HG02759 (cell line): ENCODE data around the gene PLCG2.
A peak's percentile ranks its signal among the peaks of the same experiment; 100 is the strongest.
"Not testable (repeated sequence)": the region's sequence is repeated elsewhere in the genome, so short reads cannot be mapped to it uniquely, and the experiment has no call there.

ENCODE experiments used
- ATAC-seq: cut with Tn5 transposase; IDR thresholded peaks from one replicate; pipeline ENCODE4 v1.9.1; 2021; ENCODE audit warnings: mild to moderate bottlenecking, moderate library complexity; ENCODE audit not compliant: unreplicated experiment

PLCG2 gene

DNA sequence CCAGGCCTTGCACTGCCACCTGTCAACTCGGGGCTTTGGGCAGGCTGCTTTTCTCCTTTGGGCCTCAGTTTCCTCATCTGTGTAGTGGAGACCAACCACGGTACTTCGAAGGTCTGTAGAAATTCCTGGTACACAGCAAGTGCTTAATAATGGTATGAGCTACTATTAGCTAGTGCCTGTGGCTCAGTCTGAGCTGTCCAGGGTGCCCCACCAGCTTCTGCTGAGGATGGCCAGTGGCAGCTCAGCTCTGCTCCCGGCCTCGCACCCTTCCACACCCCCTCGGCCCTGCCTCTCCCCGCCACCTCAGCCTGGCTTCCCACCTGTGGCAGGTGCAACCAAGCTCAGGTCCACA lies 26.2 kb upstream of the PLCG2 start:
- no peak for ATAC-seq

DNA sequence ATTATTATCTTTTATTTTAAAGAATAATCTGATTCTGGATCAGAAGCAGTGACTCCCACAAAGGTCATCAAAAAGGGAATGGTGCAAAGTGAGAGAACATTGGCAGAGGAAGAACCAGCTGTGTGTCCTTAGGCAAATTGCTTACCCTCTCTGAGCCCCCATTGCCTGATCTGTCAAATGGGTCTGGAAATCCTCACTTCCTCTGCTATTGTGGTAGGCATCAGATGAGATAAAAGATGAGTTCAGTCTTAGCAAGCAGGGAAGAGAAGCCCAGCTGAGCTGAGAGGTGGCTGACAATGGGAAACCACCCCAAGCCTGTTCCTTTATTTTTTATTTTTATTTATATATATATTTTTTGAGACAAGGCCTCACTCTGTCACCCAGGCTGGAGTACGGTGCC lies 24.2 kb upstream of the PLCG2 start:
- no peak for ATAC-seq

DNA sequence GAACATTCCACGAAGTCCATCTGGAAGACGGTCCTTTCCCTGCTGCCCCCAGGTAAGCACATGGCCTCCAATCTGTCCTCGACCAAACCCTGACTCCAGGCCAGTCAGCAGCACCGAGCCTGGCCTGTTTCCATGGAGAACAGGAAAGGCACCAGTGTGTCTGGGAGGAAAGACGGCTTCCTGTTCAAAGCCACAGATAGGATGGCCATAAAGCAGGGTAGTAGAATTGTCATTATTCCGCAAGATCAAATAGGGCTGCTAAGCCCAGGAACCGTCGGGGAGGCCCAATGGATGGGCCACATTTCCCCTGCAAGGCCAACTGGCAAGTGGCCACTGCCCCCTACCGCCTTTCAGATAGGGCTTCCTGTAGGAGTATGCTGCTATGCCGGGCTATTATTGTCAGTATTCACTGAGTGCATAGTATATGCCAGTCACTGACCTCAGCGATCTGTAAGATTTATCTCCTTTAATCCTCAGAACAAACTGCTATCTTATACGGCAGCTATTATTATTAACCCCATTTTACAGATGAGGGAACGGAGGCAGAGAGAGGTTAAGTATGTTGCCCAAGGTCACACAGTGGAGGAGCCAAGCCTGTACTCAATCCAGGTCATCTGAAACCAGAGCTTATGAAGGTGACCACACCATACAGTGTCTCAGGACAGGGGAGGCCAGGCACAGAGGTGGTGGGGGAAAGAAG lies 23.0 kb upstream of the PLCG2 start:
- ATAC-seq, result no peak

DNA sequence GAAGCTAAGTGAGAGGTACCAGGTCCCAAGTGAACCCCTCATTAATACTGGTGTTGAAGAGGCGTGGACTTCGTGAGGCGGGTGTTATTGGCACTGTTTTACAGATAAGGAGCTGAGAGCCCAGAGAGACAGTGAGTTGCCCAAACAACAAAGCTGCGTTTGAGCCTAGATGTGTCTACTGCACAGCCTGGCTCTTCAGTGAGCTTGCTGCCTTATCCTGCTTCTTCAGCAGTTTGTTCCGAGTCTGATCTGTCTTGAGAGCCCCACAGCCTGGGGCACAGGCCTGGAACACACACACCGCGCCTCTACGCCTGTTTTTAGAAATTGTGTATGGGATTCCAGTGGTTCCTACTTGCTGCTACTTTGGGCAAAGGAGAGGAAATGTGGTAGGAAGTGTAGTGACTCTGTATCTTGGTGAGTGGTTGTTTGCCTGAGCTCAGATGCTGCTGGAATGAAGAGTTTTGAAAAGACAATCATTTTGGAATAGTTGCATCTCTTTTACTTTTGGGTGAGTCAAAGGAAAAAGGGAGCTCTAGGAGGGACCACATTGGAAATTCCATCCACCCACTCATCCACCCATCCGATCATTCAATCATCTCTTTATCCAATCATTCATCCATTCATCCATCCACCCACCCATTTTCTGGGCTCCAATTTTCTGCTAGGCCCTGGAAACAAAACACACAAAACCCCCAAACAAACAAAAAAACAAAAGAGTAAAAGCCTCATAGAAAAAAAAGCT lies 22.3 kb upstream of the PLCG2 start:
- ATAC-seq, result no peak

DNA sequence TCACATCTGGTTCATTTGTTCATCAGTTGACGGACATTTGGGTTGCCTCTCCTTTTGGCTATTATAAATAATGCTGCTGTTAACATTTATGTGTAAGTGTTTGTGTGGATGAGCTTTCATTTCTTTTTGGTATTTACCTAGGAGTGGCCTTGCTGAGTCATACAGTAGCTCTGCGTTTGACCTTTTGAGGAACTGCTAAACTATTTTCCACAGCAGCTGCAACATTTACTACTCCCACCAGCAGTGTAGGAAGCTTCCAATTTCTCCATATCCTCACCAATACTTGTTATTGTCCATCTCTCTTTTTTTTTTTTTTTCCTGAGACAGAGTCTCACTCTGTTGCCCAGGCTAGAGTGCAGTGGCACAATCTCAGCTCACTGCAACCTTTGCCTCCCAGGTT lies 20.7 kb upstream of the PLCG2 start:
- ATAC-seq, result no peak

DNA sequence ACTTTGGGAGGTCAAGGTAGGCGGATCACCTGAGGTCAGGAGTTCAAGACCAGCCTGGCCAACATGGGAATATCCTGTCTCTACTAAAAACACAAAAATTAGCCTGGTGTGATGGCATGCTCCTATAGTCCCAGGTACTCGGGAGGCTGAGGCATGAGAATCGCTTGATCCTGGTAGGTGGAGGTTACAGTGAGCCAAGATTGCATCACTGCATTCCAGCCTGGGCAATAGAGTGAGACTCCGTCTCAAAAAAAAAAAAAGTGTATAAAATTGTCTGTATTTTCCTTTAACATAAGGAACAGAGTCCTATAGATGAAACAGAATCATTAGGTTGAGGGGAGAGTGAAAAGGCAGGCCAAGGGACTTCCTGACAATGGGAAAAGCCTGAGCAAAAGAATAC lies 16.8 kb upstream of the PLCG2 start:
- ATAC-seq, result not testable (repeated sequence)

DNA sequence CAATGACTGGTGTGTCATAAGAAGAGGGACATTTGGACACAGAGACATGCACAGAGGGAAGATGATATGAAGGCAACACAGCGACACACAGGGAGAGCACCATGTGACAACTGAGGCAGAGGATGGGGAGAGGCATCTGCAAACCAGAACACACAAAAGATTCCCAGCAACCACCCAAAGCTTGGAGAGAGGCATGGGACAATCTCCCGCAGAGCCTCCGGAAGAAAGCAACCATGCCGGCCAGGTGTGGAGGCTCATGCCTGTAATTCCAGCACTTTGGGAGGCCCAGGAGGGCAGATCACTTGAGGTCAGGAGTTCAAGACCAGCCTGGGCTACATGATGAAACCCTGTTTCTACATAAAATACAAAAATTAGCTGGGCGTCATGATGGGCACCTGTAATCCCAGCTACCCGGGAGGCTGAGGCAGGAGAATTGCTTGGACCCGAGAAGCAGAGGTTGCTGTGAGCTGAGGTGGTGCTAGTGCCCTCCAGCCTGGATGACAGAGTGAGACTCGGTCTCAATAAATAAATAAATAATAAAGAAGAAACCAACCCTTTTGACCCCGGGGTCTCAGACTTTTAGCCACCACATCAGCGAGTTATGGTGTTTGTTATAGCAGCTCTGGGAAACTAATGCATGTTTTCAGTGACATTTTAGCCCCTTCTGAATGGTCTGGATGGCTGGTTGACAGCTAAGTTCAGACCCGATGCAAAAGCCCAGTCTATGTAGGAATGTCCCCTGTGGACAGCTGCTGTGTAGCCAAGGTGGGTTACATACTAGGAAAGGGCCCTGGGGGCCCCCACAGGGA lies 13.8 kb upstream of the PLCG2 start:
- ATAC-seq, result no peak

DNA sequence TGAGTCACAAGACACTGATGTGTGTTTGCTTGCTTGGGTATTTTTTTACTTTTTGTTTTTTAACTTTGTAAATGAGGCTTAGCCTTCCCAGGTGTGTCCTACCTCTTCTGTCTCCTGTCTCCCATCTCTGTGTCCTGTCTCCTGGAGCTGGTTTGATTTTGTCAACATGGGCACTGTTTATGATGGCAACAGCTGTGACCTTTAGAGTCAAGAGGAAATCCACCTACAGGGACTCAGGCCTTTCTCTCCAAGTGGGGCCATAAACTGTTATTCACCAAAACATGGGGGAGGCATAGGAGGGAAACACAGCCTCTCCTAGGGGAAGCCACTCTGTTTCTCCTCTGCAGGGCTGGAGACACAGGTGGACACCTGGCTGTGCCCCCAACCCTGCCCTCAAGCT lies 13.1 kb upstream of the PLCG2 start:
- ATAC-seq, result no peak

DNA sequence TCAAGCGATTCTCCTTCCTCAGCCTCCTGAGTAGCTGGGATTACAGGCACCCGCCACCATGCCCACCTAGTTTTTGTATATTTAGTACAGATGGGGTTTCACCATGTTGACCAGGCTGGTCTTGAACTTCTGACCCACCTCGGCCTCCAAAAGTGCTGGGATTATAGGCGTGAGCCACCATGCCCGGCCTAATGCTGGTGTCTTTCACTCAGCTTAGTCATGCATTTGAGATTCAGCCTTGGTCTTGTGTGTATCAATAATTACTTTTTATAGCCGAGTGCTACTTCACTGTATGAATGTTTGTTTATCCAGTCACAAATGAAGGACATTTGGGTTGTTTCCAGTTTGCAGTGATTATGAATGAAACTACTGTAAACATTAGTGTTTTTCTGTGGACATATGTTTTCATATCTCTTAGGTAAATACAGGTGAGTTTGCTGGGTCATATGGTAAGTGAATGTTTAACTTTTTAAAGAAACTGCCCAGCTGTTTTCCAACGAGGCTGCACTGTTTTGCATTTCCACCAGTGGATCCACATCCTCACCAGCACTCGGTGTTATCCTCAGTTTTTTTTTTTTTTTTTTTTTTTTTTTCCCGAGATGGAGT lies 11.0 kb upstream of the PLCG2 start:
- ATAC-seq, result no peak

DNA sequence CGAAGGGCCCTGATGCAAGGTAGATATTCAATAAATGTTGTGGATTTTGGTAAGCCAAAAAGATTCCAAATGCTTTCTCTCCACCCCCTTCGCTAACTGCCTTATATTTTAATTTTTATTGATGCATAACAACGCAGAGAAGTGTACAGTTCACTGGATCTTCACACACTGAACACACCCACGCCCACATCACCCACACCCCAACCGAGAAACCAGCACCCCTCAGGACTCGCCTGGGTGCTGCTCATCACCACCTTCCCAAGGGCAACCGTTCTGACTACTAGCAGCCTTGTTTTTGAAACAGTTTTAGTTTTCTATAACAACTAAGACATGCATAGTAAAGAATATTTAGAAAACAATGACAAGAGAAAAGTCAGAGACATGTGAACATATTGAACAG lies 9.1 kb upstream of the PLCG2 start:
- ATAC-seq, result no peak

DNA sequence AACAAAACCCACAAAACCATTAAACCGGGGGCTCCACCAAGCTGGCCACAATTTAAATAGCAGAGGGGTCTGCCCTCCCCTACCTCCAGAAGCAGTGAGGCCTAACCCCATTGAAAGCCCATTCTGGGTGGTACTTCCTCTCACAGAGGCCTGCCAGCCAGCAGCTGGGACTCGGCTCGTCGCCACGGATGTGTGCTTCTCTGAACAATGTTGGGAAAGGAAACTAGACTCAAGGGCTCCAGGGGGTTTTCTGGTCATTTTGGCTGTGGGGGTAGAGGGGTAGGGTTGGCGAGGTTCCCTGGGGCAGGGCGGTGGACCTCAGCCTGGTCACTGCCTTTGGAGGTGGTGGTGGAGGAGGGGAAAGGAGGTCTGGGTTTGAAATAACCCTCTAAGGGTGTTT lies 4.7 kb upstream of the PLCG2 start:
- no peak for ATAC-seq

DNA sequence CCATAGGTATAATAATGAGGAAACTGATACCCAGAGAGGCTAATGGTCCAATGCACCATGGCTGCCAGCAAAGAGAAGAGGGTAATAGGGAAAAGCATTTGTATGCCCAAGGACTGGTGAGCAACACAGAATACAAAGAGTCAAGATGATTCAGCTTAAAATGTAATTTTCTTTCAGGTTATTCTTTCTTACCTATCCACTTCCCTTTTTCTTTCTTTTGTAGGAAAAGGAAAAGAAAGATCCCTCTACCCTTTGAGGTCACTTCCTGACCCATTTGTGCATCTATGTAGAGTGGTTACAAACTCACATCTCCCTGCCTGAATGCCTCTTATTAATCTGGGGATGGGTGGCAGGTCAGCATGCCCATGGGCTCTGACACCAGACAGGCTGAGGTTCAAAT lies 3.5 kb upstream of the PLCG2 start:
- no peak for ATAC-seq

DNA sequence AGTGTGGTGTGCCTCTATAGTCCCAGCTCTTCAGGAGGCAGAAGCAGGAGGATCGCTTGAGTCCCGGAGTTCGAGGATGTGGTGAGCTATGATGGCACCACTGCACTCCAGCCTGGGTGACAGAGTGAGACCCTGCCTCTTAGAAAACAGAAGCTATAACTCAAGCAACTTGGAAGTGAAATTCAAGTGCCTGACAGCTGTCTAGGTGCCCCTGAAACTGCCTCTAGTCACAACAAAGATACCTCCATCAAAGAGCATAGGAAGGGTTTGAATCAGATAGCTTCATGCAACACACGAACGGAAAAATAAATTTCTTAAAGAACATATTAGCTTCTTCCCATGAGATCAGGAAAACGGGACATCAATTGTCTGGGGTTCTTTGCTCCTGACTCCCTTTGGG lies 860 bp upstream of the PLCG2 start:
- no peak for ATAC-seq

DNA sequence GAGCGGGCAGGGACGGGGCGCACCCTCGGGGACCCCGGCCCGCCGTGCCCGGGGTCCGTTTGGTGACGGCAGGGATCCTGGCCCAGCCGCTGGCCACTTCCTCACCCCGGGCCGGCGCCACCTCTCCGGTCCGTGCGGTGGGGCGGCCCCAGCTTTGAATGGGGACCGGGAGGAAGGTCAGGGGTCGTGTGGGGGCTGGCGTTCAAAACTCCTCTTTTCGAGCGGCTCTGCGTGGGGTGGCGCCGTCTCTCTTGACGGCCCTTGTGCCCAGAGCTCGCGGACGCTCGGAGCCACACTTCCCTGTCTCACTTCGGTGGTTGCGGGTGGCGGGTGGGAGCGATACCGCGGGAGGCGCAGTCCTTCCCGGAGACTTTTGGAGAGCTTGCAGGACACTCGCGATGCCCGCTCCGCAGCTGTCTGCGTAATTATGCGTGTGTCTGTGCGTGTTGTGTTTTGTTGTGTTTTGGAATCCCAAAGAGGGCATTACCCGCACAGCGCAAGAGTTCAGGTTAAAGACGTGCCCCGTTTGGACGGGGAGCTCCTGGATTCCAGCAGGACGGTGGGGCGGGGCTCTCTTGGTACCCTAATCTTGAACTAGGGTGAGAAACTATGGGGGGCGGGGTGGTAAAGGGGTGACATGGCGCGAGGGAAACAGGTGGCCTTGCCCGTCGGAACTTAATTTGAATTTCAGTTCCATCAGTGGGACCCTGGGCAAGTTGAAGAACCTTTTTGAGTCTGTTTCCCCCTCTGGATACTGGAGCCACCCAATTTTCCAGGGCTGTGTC lies 637 bp downstream of the PLCG2 start:
- peak; percentile 26 for ATAC-seq

DNA sequence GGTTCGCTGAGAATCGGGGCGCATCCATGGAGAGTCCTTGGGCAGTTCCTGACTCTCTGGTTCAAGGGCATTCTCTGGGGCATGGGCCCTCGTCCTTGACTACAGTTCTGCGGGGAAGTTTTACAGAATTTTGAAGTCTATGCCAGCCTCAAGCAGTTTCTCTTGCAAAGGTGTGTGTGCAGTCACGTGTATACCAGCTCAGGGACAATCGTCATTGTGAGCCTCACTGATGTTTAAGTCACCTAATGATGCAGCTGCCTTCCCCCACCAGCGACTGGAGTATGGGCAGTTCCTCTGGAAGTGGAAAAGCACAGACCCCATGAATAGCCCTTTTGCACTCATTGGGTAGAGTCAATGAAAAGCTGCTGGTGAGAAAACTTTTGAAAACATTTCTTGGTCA lies 1.3 kb downstream of the PLCG2 start:
- no peak for ATAC-seq

DNA sequence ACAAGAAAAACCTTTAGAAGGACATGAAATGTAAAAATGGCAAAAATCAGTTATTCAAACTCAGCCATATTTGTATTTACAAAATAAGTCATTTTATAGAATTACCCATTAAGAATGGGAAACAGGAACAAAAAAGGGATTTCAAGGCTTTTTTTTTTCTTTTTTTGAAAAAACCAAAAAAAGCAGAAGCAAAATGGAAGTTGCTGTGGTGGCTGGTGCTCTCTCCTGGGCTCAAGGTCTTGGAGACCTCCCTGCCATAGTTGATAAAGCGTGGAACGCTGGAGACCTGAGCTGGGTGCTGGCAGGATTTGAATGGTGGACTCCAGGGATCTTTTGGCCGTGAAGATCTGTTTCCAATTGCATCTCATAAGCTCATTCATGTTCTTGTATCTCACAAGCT lies 3.1 kb downstream of the PLCG2 start:
- no peak for ATAC-seq

DNA sequence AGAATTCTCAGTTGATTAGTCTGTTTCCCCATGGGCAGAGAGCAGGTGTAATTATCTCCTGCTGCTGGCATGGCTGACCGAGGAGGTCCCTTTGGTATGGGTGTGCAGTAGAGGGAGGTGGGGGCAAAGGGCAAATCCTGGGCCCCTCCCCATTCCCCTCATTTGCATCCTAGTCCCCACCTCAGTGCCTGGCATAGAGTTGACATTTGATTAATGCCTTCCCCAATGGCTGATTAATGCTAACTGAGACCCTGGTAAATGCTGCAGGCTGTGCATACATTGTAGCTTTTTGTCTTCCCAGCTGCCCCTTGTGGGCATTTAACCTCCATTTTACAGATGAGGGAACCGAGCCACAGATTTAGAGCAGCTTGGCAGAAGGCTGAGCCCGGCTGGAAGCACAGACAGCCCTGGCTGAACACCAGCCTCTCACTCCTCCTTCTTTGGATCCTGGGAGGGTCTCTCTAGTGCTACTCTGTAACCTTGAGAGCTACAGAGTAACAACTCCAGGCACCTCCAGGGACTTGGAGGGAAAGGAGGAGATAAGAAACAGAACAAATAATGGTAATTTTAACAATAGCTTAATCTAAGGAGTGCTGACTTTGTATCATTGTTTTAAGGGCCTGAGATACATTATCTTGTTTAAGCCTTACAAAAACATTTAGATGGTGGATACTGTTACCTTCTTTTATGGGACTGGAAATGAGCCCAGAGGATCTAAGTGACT lies 5.1 kb downstream of the PLCG2 start:
- ATAC-seq, result no peak

DNA sequence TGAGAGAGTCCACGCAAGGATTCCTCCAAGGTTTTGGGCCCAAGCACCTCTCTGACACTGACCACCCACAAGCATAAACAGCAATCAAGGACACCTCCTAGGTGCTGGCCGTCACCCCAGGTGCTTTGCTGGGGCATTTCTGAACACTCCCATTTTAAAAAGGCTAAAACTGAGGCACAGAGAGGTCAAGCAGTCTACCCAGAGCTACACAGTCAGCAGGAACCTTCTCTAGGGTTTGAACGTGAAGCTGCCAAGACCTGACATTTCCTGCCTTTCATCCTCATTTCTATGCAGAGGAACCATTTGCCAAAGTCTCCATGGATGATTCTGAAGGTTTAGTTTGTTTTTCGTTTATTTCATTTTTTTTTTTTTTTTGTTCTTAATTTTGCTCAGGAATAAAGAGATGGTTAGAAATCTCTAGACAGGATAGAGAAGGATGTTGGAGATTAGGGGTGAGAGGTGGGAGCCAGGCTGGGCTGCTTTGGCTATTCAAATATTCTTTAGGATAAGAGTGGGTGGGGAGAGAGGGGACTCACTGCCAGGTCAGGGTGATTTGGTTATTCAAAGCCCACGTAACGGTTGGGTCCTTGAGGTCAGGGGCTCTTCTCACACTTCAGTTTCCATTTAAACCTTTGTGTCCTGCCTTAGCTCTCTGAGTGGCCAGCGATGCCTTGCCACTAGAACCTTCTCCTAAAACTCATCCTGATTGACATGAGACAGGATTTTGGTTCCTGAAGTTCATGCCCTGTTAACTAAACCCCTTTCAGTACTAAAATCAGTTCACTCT lies 6.2 kb downstream of the PLCG2 start:
- ATAC-seq, result no peak

DNA sequence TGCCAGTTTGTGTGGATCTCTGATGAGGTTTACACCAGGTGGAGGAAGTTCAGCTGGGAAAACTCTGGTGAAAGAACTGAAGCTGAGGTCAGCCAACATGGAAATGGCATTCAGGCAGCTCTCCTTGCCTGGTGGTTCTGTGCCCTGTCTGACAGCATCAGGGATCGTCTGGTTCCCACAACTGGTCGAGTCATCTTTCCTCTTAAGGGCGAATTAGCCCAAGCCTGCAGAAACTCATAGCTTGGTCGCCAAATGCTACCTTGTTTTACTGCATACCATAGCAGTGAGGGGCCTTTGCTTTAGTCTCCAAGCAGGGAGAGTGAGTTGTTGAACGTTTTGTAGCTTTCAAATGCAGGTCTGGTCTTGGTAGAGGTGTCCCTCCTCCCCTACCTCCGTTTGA lies 7.2 kb downstream of the PLCG2 start:
- no peak for ATAC-seq
